ENCODE results near the gene ARHGAP26.
A peak's percentile ranks its signal among the peaks of the same experiment; 100 is the strongest.
"Not testable (repeated sequence)": the region's sequence is repeated elsewhere in the genome, so short reads cannot be mapped to it uniquely, and the experiment has no call there.

Gene ARHGAP26

GRCh38 chr5:143190260-143190810 lies 420.2 kb downstream of the ARHGAP26 start:
- H3K4me3 ChIP-seq (ENCODE audit: low read depth, low read length) = no peak overlapping the region
- DNase-seq (ENCODE audit: low read depth) = no peak

DNA sequence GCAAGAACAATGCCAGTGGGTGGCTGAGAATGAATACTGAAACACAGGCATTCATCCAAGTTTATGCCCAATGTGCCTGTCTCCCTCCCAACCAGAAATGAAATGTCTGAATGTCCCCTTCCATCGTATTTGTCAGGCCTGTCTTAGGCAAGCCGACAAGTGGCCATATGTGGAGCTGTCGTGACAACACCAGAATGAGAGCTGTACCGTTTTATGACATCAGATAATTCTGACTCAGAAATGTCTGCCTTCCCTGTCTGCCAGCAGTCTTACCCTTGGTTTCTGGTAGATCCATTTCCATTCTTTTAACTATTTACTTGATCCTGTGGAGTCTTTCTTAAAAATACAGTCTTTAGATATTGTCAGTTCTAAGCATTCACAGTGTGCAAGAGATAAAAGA lies 421.5 kb downstream of the ARHGAP26 start:
- DNase-seq (ENCODE audit: low read depth) = no peak
- H3K4me3 ChIP-seq (ENCODE audit: low read depth, low read length) = no peak overlapping the region

DNA sequence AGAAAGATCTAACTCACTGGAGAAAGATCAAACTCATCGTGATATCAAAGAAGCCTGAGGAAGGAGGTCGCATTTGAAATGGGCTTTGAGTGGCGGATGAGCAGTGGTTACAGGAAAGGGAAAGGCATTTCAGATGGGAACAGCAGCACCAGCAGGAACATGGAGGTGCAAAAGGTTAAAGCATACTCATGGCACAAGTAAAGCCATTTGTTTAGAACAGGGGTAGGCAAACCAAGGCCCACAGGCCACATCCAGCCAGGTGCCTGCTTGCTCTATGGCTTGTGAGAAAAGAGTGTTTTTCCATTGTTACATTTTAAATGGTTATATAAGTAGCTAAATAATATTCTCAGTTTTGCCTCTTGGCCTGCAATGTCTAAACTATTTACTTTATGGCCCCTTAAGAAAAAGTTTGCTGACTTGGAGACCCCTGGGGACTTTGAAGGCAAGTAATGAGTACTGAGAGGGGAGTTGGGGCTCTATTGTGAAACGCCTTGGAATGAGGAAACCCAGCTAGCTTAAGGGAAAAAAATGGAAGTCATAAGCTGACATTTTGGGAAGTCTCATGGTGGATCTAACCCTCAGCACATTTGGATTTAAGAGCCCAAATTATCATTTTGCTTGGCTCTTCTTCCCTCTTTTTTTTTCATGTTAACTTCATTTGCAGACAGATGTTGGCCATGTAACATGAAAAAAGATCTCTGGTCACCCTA lies 422.2 kb downstream of the ARHGAP26 start:
- no peak overlapping the region for H3K4me3 ChIP-seq (ENCODE audit: low read depth, low read length)

DNA sequence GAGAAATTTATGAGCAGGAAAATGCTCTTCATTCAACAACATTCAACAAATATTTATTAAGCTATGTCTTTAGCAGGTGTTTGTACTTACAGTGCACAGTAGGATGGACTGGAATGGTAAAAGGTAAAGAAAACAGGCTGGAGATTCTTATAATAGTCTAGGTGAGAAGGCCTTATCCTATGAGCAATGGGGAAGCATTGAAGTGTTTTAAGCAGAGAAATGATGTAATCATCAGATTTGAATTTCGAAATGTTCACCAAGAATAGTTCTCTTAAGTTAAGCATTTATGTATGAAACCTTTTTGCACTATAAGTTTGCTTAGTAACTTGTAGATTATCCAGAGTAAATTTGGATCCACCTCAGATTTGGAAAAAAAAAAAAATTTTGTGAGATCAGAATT lies 424.0 kb downstream of the ARHGAP26 start:
- DNase-seq (ENCODE audit: low read depth) = no peak
- no peak overlapping the region for H3K4me3 ChIP-seq (ENCODE audit: low read depth, low read length)

More for the DNA sequence above, 422.2 kb downstream of the ARHGAP26 start:
- no peak for DNase-seq (ENCODE audit: low read depth)

GRCh38 chr5:143194713-143195112 lies 424.5 kb downstream of the ARHGAP26 start:
- DNase-seq (ENCODE audit: low read depth) = no peak
- H3K4me3 ChIP-seq (ENCODE audit: low read depth, low read length) = no peak overlapping the region

DNA sequence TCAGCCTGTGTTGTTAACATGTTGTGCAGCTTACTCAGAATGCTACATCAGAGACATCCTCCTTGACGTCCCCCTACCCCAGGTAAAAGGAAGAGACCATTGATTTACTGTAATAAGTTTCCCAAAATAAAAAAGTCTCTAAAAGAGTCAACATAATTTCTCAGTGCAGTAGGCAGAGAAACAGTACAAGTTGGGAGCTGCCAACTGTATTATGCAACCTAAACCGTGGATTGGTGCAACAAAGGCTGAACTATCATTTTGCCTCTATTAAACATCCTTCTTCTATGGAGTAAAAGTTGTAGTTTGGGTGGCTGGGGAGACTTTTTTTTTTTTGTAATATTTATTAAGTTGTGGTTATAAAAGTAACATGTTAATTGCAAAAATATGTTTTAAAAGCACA lies 425.3 kb downstream of the ARHGAP26 start:
- H3K4me3 ChIP-seq (ENCODE audit: low read depth, low read length) = no peak overlapping the region
- no peak for DNase-seq (ENCODE audit: low read depth)

DNA sequence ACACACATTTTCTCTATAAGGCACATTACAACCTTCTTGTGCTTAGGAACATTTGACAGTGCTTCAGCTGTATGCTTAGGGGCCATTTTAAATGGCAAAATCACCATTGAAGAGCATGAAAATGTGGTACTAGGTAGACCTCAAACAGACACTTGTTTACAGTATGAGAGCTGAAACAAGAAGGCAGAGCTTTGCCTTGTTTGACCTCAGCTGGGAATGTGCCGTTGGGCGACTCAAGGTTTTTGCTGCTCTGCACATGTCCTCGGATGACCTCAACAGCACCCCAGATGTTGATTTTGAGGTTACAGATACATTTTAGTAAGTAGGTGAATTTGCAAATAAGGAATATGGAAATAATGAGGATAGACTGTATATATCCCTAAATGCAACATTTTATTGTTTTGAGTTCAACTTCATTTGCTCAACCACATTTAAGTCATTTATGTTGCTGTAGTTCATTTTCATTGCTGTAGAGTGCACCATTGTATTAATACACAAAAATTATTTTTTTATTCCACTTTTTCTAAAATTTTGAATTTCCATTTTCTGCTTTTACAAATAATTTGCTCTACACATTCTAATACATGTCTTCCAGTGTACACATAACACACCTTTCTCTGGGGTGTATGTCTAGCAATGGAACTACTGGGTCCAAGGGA lies 426.6 kb downstream of the ARHGAP26 start:
- DNase-seq (ENCODE audit: low read depth) = no peak
- H3K4me3 ChIP-seq (ENCODE audit: low read depth, low read length) = no peak overlapping the region

DNA sequence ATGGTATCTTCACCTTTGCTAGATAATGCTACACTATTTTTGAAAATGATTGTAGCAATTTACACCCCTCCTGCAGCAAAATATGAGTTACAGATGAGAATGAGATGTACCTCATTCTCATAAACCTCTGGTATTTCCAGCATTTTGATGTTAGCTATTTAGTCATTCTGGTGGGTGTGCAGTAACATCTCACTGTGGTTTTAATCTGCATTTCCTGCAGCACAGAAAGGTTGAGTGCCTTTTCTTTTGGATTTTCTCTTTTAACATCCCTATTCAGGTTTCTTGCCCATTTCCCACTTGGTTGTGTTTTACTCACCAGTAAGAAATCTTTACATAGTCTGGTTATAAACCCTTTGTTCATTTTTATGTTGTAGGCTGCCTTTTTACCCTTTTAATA lies 427.1 kb downstream of the ARHGAP26 start:
- no peak overlapping the region for H3K4me3 ChIP-seq (ENCODE audit: low read depth, low read length)
- DNase-seq (ENCODE audit: low read depth) = no peak

- no peak for DNase-seq (ENCODE audit: low read depth)
- no peak overlapping the region for H3K4me3 ChIP-seq (ENCODE audit: low read depth, low read length)
Measured at GRCh38 chr5:143198332-143198731, 428.2 kb downstream of the ARHGAP26 start.

DNA sequence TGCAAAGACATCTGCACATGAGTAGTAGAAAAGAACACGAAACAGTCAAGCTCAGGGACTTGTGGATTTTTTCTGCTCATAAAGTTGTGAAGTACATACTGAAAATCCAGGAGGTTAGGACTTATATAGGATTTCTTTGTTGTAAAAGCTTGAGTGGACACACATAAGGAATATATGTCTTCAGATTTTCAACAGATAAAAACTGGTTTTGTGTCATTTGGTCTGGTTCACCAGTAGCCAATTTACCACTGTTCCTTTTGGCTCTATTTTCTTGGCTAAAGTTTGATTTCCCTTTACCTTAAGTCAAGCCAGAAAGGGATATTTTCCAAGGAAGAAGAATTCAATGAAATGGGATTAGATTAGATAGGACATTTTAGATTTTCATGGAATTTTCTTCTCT lies 429.0 kb downstream of the ARHGAP26 start:
- H3K4me3 ChIP-seq (ENCODE audit: low read depth, low read length) = no peak overlapping the region
- no peak for DNase-seq (ENCODE audit: low read depth)

DNA sequence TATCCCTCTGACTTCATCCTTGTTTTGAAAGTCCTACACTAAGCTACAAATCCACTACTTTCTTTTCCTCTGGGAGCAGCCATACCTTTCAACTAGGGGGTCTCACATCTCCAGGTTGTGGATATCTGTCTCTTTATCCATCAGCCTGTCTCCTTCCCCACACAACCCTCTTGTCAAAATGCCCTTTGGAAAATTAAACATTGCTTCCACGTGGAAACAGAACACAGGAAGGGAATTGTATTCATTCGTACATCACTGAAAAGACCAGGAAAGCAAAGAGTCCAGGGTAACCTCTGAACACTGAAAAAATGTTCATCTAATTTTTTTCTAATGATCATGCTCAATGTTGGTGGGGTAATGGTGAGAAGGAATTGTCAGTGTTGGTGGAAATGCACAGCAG lies 429.7 kb downstream of the ARHGAP26 start:
- DNase-seq (ENCODE audit: low read depth) = no peak

GRCh38 chr5:143200781-143201398 lies 430.7 kb downstream of the ARHGAP26 start:
- DNase-seq (ENCODE audit: low read depth) = peak; percentile 86
- no peak overlapping the region for H3K4me3 ChIP-seq (ENCODE audit: low read depth, low read length)

More for the DNA sequence above, 429.7 kb downstream of the ARHGAP26 start:
- H3K4me3 ChIP-seq (ENCODE audit: low read depth, low read length) = no peak overlapping the region

DNA sequence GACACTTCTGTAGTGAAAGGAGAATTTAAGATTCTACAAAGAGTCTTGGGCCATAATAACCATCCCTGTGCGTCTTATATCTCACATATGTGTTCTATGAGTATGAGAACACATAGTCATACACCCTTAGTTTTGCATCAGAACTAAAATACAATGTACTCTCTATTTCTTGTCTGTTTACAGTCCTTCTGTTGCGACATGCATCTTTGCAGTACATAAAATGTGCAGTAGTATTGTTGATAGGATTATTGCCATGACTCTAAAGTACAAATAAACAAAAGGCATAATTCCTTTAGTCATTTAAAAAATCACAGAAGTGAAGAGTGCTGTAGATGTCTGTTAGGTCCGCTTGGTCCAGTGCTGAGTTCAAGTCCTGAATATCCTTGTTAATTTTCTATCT lies 431.4 kb downstream of the ARHGAP26 start:
- peak; percentile 65 for DNase-seq (ENCODE audit: low read depth)
- H3K4me3 ChIP-seq (ENCODE audit: low read depth, low read length) = no peak overlapping the region

- not testable (repeated sequence) for H3K4me3 ChIP-seq (ENCODE audit: low read depth, low read length); DNase-seq (ENCODE audit: low read depth)
Measured at GRCh38 chr5:143203301-143203956, 433.3 kb downstream of the ARHGAP26 start.

DNA sequence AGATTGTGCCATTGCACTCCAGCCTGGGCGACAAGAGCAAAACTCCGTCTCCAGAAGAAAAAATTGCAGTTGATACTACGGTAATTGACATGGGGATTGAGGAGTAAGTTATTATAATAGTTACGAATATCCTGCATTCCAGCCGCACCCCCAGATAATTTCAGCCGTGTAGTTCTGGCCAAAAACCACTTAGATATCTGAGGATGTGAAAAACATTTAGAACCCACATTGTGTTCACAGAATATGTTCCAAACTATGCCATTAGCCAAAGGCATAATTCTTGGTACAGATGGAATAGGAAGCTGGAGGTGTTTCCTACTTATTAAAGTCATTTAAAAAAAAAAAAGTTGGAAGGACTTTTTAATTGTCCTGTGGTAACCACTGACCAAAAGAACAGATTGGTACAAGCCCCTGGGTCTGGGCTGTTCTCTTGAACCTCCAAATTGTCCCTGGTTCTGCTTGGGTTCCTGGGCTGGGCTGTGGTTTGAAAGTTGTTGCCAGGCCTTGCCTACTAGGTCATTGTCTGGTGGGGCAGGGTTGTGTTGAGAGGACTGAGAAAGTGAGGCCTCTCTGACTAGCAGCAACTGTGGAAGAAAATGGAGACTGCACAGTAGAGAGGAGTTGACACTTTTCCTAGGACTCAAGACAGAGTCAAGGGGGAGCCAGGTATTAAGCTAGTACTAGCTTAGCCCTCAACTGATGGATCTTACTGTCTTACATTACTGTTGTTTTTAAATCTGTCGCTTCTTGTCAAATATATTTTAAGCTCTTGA lies 434.5 kb downstream of the ARHGAP26 start:
- no peak overlapping the region for H3K4me3 ChIP-seq (ENCODE audit: low read depth, low read length)
- no peak for DNase-seq (ENCODE audit: low read depth)

DNA sequence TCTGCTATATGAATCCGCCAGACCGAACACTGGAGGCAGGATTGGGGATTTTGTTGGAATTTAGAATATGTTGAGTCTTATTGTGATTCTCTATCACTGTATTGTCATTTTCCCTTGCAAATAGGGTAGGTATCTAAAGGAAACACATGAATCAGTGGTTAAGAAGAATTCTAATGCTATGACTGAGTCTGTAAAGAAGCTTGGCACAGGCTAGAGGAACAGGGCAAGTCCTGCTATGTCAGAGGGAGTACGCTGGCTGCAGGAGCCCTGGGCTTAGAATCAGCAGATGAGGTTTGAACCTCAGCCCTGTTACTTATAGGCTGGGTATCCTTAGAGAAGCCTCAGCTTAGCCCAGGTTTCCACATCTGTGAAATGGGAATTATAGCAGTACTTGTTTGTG lies 435.2 kb downstream of the ARHGAP26 start:
- peak; percentile 87 for DNase-seq (ENCODE audit: low read depth)

DNA sequence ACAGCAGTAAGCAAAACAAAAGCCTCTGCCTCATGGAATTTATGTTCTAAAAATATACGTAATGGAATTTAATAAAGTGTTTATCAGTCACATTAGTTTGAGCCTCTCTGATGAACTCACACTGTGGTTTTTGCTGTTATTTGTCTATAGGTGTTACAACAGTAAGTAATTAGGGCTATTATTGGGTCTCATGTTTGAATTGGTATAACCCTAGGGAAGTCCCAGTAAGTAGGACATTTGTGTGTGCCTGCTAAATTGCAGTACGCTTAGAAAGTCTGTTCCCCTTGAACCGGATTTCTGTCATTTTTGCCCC lies 435.7 kb downstream of the ARHGAP26 start:
- no peak overlapping the region for H3K4me3 ChIP-seq (ENCODE audit: low read depth, low read length)
- DNase-seq (ENCODE audit: low read depth) = no peak

More for the DNA sequence above, 435.2 kb downstream of the ARHGAP26 start:
- H3K4me3 ChIP-seq (ENCODE audit: low read depth, low read length) = no peak overlapping the region

DNA sequence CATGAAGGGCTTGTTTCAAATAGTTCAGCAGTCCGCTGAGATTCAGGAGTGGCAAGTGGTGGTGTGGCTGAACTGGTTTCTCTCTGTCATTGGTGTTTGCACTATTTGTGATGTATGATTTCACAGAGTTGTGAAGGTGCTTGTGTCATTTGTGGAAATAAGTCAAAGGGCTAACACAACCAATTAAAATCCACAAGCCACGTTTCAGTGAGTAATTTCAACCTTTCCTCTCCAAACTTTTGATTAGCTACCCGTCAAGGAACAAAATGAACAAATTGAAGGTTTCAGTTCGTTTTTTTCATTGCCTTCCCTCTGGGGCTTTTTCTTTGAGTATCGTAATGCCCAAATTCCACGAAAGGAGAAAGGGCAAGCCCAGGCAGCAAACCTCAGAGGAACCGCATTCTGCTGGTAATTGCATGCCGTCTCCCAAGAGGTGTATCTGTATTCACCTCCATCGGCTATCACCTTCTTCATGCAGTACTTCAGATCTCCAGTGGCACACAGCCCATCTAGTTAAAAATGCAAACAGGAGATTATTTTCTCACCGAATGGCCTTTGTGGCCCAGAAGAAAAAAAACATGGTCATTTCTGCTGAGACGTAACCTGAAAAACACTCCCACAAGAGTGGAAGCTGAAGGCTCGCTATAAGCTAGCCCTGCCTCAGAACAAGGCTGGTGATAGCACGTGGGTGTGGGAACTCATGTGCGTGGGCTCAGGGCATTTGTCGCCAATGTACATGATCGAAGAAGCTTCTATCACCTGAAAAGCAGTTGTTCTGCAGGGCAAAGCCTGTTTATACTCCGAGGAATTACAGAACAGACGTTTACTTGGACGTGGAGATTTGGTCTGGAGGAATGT lies 436.2 kb downstream of the ARHGAP26 start:
- no peak overlapping the region for H3K4me3 ChIP-seq (ENCODE audit: low read depth, low read length)
- no peak for DNase-seq (ENCODE audit: low read depth)

DNA sequence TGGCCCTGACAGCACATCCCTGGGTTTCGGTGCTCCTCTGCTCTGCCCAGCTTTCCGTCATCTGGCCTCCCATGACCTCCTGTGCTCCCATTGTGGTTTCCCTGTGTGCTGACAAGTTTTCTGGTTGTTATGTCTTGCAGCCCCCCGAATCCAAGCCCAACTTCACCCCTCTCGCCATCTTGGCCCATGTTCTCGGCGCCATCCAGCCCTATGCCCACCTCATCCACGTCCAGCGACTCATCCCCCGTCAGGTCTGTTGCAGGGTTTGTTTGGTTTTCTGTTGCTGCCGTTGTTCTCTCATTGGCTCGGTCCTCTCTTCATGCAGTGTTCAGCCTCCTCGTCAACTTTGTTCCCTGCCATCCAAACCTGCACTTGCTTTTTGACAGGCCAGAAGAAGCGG lies 436.9 kb downstream of the ARHGAP26 start:
- no peak overlapping the region for H3K4me3 ChIP-seq (ENCODE audit: low read depth, low read length)
- DNase-seq (ENCODE audit: low read depth) = no peak
